ENCODE results near the gene FAM53C. TPM values are rescaled to one million over a fixed set of nuclear protein-coding genes. Genes with fewer than 3 reads are reported as not detected.

Gene FAM53C
- polyA plus RNA-seq, 3 donors, result 24.9 to 92.2 (median 28.7) TPM

DNA sequence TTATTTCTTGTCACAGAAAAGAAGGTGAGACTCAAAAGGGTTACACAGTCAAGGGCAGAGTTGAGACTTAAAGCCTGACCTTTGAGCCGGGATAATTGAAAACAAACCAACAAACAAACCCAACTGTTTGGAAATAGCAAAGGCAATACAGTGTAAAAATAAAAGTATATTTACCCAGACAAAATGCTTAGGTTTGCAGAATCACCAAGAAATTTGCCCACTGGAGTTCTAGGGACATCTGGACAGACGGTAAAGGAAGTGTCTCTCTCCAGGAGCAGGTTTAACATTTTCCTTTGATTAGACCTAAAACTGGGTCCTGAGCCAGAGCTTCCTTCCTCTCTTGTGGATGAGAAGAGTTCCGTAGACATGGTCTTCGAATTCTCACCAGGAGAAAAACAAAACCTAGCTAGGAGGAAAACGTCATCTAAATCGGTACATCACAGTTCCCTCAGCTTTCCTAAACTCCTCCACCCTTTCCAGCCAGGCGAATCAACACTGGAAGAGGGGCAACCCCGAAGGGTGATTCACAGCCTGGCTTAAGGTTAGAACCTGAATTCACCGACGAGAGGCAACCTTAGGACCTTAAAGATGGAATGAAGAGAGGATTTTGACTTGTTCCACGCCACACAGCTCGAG is 7.1 kb upstream of the FAM53C start:
- H3K4me3 Mint-ChIP-seq, result peak overlapping the region; percentile 85 to 92

More for the DNA sequence above, 7.1 kb upstream of the FAM53C start:
- Mint-ChIP-seq H3K9me3 (no peaks in the 10 kb centered on the region), H3K4me1 (peaks cover 18% of the 10 kb centered on the region), H3K27ac (peak overlapping the region in 5 of 7 donors; percentile 17 to 85 (median 30)), H3K27me3 (ENCODE audit: low read depth in 3 of 3) (peaks cover 0 to 2% (median 0%) of the 10 kb centered on the region in 3 donors), H3K36me3 (peaks cover 2 to 13% of the 10 kb centered on the region in 2 donors)
- Histone ChIP-seq H3K79me2 (ENCODE audit: insufficient read depth, low read length) (peaks cover 17% of the 10 kb centered on the region), H3K36me3 (replicated peaks in 1 of 2; ENCODE audit: control insufficient read depth in 1 of 2, insufficient read depth in 2 of 2, low read length in 2 of 2) (peaks cover 0 to 15% of the 10 kb centered on the region in 2 donors), H3K27me3 (ENCODE audit: control insufficient read depth in 2 of 2, insufficient read depth in 2 of 2, low read length in 2 of 2) (no peaks in the 10 kb centered on the region), H3K4me3 (replicated peaks in 1 of 3; ENCODE audit: low read depth in 2 of 3, low read length in 3 of 3) (peak overlapping the region; percentile 63 to 90 (median 81)), H3K27ac (ENCODE audit: low read depth in 1 of 2, low read length in 2 of 2) (peak overlapping the region in 1 of 2 donors; percentile 16), H2AFZ (ENCODE audit: insufficient read depth, low read depth, low read length, poor library complexity, severe bottlenecking) (peak overlapping the region; percentile 88), H4K20me1 (ENCODE audit: insufficient read depth, low read length) (no peaks in the 10 kb centered on the region), H3K9me3 (replicated peaks in 1 of 2; ENCODE audit: control insufficient read depth in 1 of 2, insufficient read depth in 1 of 2, low read length in 2 of 2) (no peaks in the 10 kb centered on the region), H3K4me2 (replicated peaks; ENCODE audit: extremely low read depth, low read length, poor library complexity, severe bottlenecking) (peak overlapping the region; percentile 99), H3K4me1 (ENCODE audit: control insufficient read depth in 1 of 2, insufficient read depth in 2 of 2, low read length in 2 of 2) (peaks cover 17 to 25% of the 10 kb centered on the region in 2 donors), H3K9ac (ENCODE audit: insufficient read depth, low read length, poor library complexity, severe bottlenecking) (peak overlapping the region; percentile 29)
- TF ChIP-seq, protein P1, sequence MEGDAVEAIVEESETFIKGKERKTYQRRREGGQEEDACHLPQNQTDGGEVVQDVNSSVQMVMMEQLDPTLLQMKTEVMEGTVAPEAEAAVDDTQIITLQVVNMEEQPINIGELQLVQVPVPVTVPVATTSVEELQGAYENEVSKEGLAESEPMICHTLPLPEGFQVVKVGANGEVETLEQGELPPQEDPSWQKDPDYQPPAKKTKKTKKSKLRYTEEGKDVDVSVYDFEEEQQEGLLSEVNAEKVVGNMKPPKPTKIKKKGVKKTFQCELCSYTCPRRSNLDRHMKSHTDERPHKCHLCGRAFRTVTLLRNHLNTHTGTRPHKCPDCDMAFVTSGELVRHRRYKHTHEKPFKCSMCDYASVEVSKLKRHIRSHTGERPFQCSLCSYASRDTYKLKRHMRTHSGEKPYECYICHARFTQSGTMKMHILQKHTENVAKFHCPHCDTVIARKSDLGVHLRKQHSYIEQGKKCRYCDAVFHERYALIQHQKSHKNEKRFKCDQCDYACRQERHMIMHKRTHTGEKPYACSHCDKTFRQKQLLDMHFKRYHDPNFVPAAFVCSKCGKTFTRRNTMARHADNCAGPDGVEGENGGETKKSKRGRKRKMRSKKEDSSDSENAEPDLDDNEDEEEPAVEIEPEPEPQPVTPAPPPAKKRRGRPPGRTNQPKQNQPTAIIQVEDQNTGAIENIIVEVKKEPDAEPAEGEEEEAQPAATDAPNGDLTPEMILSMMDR (IDR thresholded peaks at IDR 0.05), result no peak
- intact Hi-C loops (cut with micrococcal nuclease), result loop anchor here (10.0 kb wide), 2 partner anchors 116 to 296 kb away; partner anchors contain the start of genes CDC23 (in 1 of the 2) and FAM13B (in 1 of the 2)
- 0% methylated on average over 5 of the region's 12 CpGs for WGBS (ENCODE audit: insufficient coverage)
- no peak for DNase-seq

Measured in CD14-positive monocyte (primary cell).